ENCODE measurements around the gene RRAGD.

RRAGD gene

GRCh38 chr6:89375427-89376267 lies 36.4 kb downstream of the RRAGD start:
- peak; percentile 94 for DNase-seq (ENCODE audit: low spot score)

GRCh38 chr6:89372506-89372901 lies 39.6 kb downstream of the RRAGD start:
- DNase-seq (ENCODE audit: low spot score) = no peak

- DNase-seq (ENCODE audit: low spot score) = peak; percentile 79
These were observed 40.1 kb downstream of the RRAGD start for GRCh38 chr6:89371849-89372505.

GRCh38 chr6:89368999-89369398 lies 43.1 kb downstream of the RRAGD start:
- DNase-seq (ENCODE audit: low spot score) = peak; percentile 47

GRCh38 chr6:89368107-89368506 lies 44.0 kb downstream of the RRAGD start:
- DNase-seq (ENCODE audit: low spot score) = peak; percentile 76

GRCh38 chr6:89364586-89364985 lies 47.5 kb downstream of the RRAGD start:
- DNase-seq (ENCODE audit: low spot score) = no peak

GRCh38 chr6:89361171-89361570 lies 50.9 kb downstream of the RRAGD start:
- DNase-seq (ENCODE audit: low spot score) = no peak

- no peak for DNase-seq (ENCODE audit: low spot score)
These were observed 51.6 kb downstream of the RRAGD start for GRCh38 chr6:89360415-89360999.

- no peak for DNase-seq (ENCODE audit: low spot score)
These were observed 52.5 kb downstream of the RRAGD start for GRCh38 chr6:89359561-89359960.

- no peak for DNase-seq (ENCODE audit: low spot score)
These were observed 54.7 kb downstream of the RRAGD start for GRCh38 chr6:89357390-89357789.

- DNase-seq (ENCODE audit: low spot score) = no peak
These were observed 55.4 kb downstream of the RRAGD start for GRCh38 chr6:89356642-89357170.

- DNase-seq (ENCODE audit: low spot score) = no peak
These were observed 56.4 kb downstream of the RRAGD start for GRCh38 chr6:89355511-89356194.

- DNase-seq (ENCODE audit: low spot score) = no peak
These were observed 58.2 kb downstream of the RRAGD start for GRCh38 chr6:89353702-89354392.

- no peak for DNase-seq (ENCODE audit: low spot score)
These were observed 58.9 kb downstream of the RRAGD start for GRCh38 chr6:89353118-89353556.

- DNase-seq (ENCODE audit: low spot score) = peak; percentile 84
These were observed 59.6 kb downstream of the RRAGD start, which contains the start of gene UBE2J1 for GRCh38 chr6:89352278-89353117. Gene UBE2J1, minus strand, starts transcription at chr6:89352722. Its CDS starts 153 bp downstream, at chr6:89352569.

- DNase-seq (ENCODE audit: low spot score) = peak; percentile 47
These were observed 60.3 kb downstream of the RRAGD start for GRCh38 chr6:89351671-89352277.

- no peak for DNase-seq (ENCODE audit: low spot score)
These were observed 61.6 kb downstream of the RRAGD start for GRCh38 chr6:89350281-89350966.

- no peak for DNase-seq (ENCODE audit: low spot score)
These were observed 63.7 kb downstream of the RRAGD start for GRCh38 chr6:89348372-89348771.

- DNase-seq (ENCODE audit: low spot score) = no peak
These were observed 64.2 kb downstream of the RRAGD start for GRCh38 chr6:89347825-89348224.
